OCI-LY3 (cell line): ENCODE measurements around the gene PKD1L1.

Experiments
- CTCF ChIP-seq: fragments of 200-600, 300-600 bp; sonication (generic); IDR thresholded peaks from 2 replicates; pipeline ENCODE4 v1.5.1; 2014; ENCODE audit warnings: antibody characterized with exemption, low read length, low read depth
- EZH2phosphoT487 ChIP-seq: fragments of 200-600 bp; shearing (Covaris generic); IDR thresholded peaks from 2 replicates; pipeline ENCODE4 v1.6.1; 2018; ENCODE audit warnings: antibody characterized with exemption, mixed run types, low read depth

GRCh38 chr7:47792521-47793121 lies 155.6 kb downstream of the PKD1L1 start:
- TF ChIP-seq CTCF (peak; percentile 58), EZH2phosphoT487 (no peak)
